Upper lobe of left lung (tissue), 6 donors: ENCODE measurements around the gene NKX2-3. TPM values are rescaled to one million over a fixed set of nuclear protein-coding genes. Genes with fewer than 3 reads are reported as not detected.

Experiments
- ATAC-seq, 2 donors: fragments of 200-7000 bp; cut with Tn5 transposase; one replicate each; pipeline ENCODE4 v1.9.1; 2022; ENCODE audit warnings: mild to moderate bottlenecking in 2 of 2, moderate library complexity in 2 of 2; ENCODE audit not compliant: low FRiP score in 2 of 2
- DNase-seq, 2 donors: peaks; one replicate each; pipeline ENCODE4 v3.0.0-alpha.2; 2019 to 2020
- H3K27ac ChIP-seq, 4 donors: fragments of 200-600 bp; sonication (generic); one replicate each; pipeline ENCODE4 v1.5.1; 2016 to 2019
- H3K27me3 ChIP-seq, 4 donors: fragments of 200-600 bp; sonication (generic); one replicate each; pipeline ENCODE4 v1.5.1; 2017 to 2019
- H3K36me3 ChIP-seq, 4 donors: fragments of 200-600 bp; sonication (generic); one replicate each; pipeline ENCODE4 v1.5.1; 2016 to 2019
- H3K4me1 ChIP-seq, 4 donors: fragments of 200-600 bp; sonication (generic); one replicate each; pipeline ENCODE4 v1.5.1; 2018 to 2019
- H3K4me3 ChIP-seq, 4 donors: fragments of 200-600 bp; sonication (generic); one replicate each; pipeline ENCODE4 v1.5.1; 2017 to 2019; ENCODE audit warnings: mild to moderate bottlenecking in 2 of 4, moderate library complexity in 1 of 4
- H3K9me3 ChIP-seq, 4 donors: fragments of 200-600 bp; sonication (generic); one replicate each; pipeline ENCODE4 v1.5.1; 2018 to 2019
- CTCF ChIP-seq, 6 experiments: fragments of 450-650 bp in 4 of 6; fragments of 200-600 bp in 2 of 6; sonication (generic) in 2 of 6; IDR thresholded peaks; one replicate each; pipeline ENCODE4 v1.5.1; 2016 to 2019; ENCODE audit warnings: antibody characterized with exemption in 6 of 6
- EP300 ChIP-seq, 4 donors: sonication (generic); formaldehyde crosslinking; IDR thresholded peaks; one replicate each; pipeline ENCODE4 v1.5.1; 2017; ENCODE audit warnings: antibody characterized with exemption in 4 of 4, control low read depth in 2 of 4
- POLR2A ChIP-seq, 4 donors: fragments of 450-650 bp; IDR thresholded peaks; one replicate each; pipeline ENCODE4 v1.5.1; 2016 to 2017; ENCODE audit warnings: antibody characterized with exemption in 4 of 4, mild to moderate bottlenecking in 2 of 4
- POLR2AphosphoS5 ChIP-seq, 2 donors: sonication (generic); formaldehyde crosslinking; IDR thresholded peaks; one replicate each; pipeline ENCODE4 v1.5.1; 2017; ENCODE audit warnings: antibody characterized with exemption in 2 of 2
- WGBS, 2 donors: methylation state at CpG; one replicate each; pipeline ENCODE4 v1.1.5; 2017 to 2018; 5-methylcytosine and 5-hydroxymethylcytosine counted together
- total RNA-seq, 6 donors: library from RNA; depleted of rRNA in 4 of 6; stranded (reverse); fragments of >200 nt in 4 of 6; gene quantifications; one replicate each; pipeline versions ENCODE4 v1.1.0 to v1.2.1, GENCODE V29; 2016 to 2021
- donor health status: DM: no; HTN: no; CAD: no; lungs with moderate emphysema.
- donor health status: DM: no; HTN: yes; CAD: no; lungs with severe emphysema.

NKX2-3 gene
- total RNA-seq, 6 donors from 2014 or later = 0.10 to 0.20 TPM; not detected in 4

DNA sequence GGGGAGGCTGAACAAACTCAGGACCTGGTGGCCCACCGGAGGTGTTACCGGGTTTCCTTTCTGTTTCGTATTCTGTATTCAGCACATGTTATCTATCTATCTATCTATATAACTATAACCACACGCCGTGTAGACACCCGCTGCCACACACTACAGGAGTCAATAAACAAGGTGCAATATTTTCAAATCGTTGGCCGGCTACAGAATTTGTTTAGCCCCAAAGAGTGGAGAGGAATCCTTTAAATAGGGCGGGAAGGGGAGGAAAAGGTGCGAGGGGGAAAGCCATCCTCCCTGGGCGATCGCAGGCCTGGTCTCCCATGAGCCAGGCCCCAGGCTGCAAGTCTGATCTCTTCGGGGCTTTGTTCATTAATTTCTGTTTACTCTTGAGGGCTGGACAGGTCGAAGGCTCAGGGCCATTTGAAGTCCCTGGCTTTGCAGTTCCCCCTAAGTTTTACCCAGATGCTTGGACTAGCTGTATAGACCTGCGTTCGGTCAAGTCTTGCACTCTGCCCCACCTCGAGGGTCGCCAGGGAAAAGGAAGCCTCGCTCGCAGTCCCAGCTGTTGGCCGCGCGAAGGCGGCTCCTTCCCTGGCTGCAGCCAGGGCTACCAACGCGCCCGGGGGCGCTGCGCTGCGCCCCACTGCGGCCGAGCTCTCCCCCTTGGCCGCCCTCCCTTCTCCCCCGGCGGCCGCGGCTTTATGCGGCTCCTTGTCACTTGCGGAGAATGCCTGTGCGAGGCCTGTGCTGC lies 3.8 kb downstream of the NKX2-3 start:
- Histone ChIP-seq H3K4me1 (peaks cover 48 to 70% (median 57%) of the 10 kb centered on the region in 4 donors), H3K36me3 (no peaks in the 10 kb centered on the region), H3K27me3 (peaks cover 0 to 92% (median 74%) of the 10 kb centered on the region in 4 donors), H3K27ac (no peak overlapping the region), H3K9me3 (no peaks in the 10 kb centered on the region), H3K4me3 (peak overlapping the region in 3 of 4 donors; percentile 10 to 39 (median 26))
- no peak for ATAC-seq
- TF ChIP-seq POLR2AphosphoS5 (IDR thresholded peaks at IDR 0.05) = no peak
- no peak for TF ChIP-seq EP300 (IDR thresholded peaks at IDR 0.05)
- WGBS, 2 donors = 13 to 17% methylated on average over 30 to 33 of the region's 40 CpGs
- peak in 1 of 2 donors; percentile 75 for DNase-seq

GRCh38 chr10:99537086-99537988 lies 4.6 kb downstream of the NKX2-3 start:
- peak overlapping the region in 3 of 4 donors; percentile 10 to 34 (median 26) for H3K4me3 ChIP-seq
- H3K27me3 ChIP-seq = peaks cover 0 to 87% (median 70%) of the 10 kb centered on the region in 4 donors
- DNase-seq (peak in 1 of 2 donors; percentile 79), ATAC-seq (no peak)
- no peaks in the 10 kb centered on the region for H3K36me3 ChIP-seq
- H3K27ac ChIP-seq = no peak overlapping the region
- TF ChIP-seq CTCF (IDR thresholded peaks at IDR 0.05) (no peak), POLR2A (IDR thresholded peaks at IDR 0.05) (no peak), EP300 (IDR thresholded peaks at IDR 0.05) (no peak), POLR2AphosphoS5 (IDR thresholded peaks at IDR 0.05) (no peak)
- no peaks in the 10 kb centered on the region for H3K9me3 ChIP-seq
- 13 to 14% methylated on average over 45 to 51 of the region's 64 CpGs for WGBS, 2 donors
- peaks cover 48 to 68% (median 56%) of the 10 kb centered on the region in 4 donors for H3K4me1 ChIP-seq

DNA sequence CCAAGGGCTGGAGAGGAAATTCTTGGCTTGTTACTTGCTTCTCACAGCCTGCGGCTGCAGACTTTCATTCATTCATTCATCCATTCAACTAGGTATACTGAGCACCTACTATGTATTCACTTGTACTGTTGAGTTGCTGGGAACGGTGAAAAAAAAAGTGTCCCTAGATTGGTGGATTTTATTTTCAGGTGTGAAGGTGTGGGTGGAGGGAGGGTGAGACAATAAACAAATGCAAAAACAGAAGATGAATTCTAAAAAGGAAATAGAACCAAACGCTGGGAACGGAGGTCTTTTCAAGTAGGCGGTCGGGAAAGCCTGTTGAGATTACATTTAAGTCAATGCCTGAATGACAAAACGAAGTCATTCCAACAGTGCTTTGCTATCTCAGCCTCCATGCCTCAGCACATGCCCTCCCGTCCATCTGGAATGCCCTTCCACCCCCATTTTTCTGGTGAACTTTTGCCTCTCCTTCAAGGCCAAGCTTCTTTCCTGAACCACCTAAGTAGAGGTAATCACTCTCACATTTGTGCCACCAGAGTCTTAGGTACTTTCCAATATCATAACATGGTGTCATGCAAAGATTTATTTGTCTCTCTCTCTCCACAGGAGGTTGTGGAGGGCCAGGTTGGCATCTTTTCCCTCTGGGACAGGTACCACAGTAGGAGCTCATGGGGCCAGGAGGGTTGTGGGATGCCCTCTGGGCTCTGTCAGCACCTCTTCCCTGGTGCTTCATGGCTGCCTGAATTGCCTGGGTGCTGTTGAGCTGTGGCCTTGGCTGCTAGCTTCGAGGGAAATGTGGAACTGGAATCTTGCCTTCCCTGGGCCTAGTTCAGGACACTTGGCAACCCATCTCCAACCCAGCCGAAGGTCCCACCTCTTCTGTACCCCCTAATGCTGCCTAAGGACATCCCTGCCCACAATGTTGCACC lies 5.5 kb downstream of the NKX2-3 start:
- ATAC-seq (no peak), DNase-seq (no peak)
- WGBS, 2 donors = 48% methylated on average over 9 to 10 of the region's 10 CpGs
- Histone ChIP-seq H3K9me3 (no peaks in the 10 kb centered on the region), H3K36me3 (no peaks in the 10 kb centered on the region), H3K4me3 (no peak overlapping the region), H3K27me3 (peaks cover 0 to 78% (median 61%) of the 10 kb centered on the region in 4 donors), H3K27ac (no peak overlapping the region), H3K4me1 (peaks cover 39 to 59% (median 48%) of the 10 kb centered on the region in 4 donors)
- no peak for TF ChIP-seq POLR2AphosphoS5 (IDR thresholded peaks at IDR 0.05)
- TF ChIP-seq CTCF (IDR thresholded peaks at IDR 0.05) = no peak
- TF ChIP-seq POLR2A (IDR thresholded peaks at IDR 0.05) = no peak
- no peak for TF ChIP-seq EP300 (IDR thresholded peaks at IDR 0.05)

GRCh38 chr10:99539120-99539519 lies 6.4 kb downstream of the NKX2-3 start:
- H3K9me3 ChIP-seq = no peaks in the 10 kb centered on the region
- H3K27me3 ChIP-seq = peaks cover 0 to 70% (median 53%) of the 10 kb centered on the region in 4 donors
- 50 to 62% methylated on average over 6 of the region's 6 CpGs for WGBS, 2 donors

More at GRCh38 chr10:99539120-99539519, 6.4 kb downstream of the NKX2-3 start:
- H3K27ac ChIP-seq = no peak overlapping the region
- no peak overlapping the region for H3K4me3 ChIP-seq
- no peaks in the 10 kb centered on the region for H3K36me3 ChIP-seq
- TF ChIP-seq CTCF (IDR thresholded peaks at IDR 0.05) = no peak
- peaks cover 39 to 50% (median 44%) of the 10 kb centered on the region in 4 donors for H3K4me1 ChIP-seq
- DNase-seq = no peak
- no peak for ATAC-seq
